GM19043 (cell line): ENCODE data around the gene FRMD8.

Source experiments
- ATAC-seq: cut with Tn5 transposase; IDR thresholded peaks from one replicate; pipeline ENCODE4 v1.9.1; 2021; ENCODE audit warnings: low read depth; ENCODE audit not compliant: unreplicated experiment

The FRMD8 gene

GRCh38 chr11:65422633-65423515, 36.4 kb downstream of the FRMD8 start, which contains the start of gene NEAT1:
NEAT1 (plus strand) TSS chr11:65422798.
- no peak for ATAC-seq

DNA sequence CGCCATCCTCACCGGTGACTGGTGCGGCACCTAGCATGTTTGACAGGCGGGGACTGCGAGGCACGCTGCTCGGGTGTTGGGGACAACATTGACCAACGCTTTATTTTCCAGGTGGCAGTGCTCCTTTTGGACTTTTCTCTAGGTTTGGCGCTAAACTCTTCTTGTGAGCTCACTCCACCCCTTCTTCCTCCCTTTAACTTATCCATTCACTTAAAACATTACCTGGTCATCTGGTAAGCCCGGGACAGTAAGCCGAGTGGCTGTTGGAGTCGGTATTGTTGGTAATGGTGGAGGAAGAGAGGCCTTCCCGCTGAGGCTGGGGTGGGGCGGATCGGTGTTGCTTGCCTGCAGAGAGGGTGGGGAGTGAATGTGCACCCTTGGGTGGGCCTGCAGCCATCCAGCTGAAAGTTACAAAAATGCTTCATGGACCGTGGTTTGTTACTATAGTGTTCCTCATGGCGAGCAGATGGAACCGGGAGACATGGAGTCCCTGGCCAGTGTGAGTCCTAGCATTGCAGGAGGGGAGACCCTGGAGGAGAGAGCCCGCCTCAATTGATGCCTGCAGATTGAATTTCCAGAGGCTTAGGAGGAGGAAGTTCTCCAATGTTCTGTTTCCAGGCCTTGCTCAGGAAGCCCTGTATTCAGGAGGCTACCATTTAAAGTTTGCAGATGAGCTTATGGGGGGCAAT, 37.2 kb downstream of the FRMD8 start:
- ATAC-seq: no peak

GRCh38 chr11:65424205-65425104, 38.0 kb downstream of the FRMD8 start:
- no peak for ATAC-seq

DNA sequence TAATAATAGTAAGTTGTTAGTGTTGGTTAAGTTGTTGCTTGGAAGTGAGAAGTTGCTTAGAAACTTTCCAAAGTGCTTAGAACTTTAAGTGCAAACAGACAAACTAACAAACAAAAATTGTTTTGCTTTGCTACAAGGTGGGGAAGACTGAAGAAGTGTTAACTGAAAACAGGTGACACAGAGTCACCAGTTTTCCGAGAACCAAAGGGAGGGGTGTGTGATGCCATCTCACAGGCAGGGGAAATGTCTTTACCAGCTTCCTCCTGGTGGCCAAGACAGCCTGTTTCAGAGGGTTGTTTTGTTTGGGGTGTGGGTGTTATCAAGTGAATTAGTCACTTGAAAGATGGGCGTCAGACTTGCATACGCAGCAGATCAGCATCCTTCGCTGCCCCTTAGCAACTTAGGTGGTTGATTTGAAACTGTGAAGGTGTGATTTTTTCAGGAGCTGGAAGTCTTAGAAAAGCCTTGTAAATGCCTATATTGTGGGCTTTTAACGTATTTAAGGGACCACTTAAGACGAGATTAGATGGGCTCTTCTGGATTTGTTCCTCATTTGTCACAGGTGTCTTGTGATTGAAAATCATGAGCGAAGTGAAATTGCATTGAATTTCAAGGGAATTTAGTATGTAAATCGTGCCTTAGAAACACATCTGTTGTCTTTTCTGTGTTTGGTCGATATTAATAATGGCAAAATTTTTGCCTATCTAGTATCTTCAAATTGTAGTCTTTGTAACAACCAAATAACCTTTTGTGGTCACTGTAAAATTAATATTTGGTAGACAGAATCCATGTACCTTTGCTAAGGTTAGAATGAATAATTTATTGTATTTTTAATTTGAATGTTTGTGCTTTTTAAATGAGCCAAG, 38.9 kb downstream of the FRMD8 start:
- ATAC-seq: no peak

GRCh38 chr11:65425971-65426838, 39.8 kb downstream of the FRMD8 start:
- no peak for ATAC-seq

- no peak for ATAC-seq
Observed at GRCh38 chr11:65426839-65427690, 40.6 kb downstream of the FRMD8 start.

DNA sequence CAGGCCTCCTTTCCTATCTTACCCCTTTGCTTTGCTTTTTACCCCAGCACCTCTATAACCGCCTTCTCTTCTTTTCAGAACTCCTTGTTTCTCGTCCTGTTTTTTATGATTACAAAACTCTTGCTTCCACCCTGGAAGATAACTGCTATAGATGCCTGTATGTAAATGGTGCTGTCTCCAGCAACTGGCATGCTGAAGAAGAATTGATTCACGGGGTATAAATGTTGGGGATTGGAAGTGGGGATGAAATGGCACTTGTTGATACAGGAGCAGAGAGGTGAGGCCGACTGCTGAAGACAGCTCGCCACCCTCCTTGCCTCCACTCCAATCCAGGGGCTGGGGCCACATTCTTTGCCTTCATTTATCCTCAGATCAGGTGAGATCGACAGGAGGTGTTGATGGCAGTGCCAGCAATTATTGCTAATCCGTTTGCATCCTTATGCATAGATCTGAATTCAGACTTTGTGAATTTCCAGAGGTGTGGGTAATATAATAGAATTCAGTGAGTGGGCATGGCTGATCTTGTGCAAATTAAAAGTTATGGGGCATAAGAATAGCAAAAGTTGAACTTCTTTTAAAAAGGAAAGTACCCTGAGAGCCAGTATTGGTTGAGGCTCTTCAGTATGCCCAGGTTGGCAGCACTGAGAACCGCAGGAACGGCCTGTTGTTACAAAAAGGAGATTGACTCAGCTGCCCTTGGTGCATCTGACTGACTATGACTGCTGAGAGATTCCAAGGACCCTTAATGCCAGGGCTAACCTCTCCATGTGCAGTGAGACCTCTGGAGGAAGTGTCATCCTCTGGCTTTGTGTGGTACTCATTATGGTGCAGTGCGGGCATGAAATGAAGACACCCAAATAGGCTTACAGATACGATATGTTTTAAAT, 41.5 kb downstream of the FRMD8 start:
- ATAC-seq: no peak

DNA sequence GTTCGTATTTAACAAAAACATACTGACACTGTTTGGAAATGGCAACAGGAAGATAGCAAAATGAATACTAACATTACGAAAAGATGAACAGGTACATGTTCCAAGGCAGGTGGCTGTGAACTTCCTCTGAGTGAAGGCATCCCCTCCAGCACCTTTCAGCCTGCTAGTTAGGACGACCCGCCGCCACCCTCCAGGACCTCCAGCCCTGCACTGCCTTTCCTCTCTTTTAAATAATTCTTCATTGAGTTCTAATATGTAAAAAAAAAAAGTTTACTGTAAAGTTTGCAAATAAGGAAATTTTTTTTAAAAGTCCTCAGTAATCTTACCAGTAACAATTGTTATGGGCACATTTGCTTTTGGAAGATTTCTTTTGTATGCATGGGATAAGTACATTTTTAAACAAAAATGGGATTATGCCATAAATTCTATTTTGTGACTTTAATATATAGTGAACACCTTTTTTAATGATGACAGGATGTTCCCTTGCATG, 42.2 kb downstream of the FRMD8 start:
- ATAC-seq: no peak

DNA sequence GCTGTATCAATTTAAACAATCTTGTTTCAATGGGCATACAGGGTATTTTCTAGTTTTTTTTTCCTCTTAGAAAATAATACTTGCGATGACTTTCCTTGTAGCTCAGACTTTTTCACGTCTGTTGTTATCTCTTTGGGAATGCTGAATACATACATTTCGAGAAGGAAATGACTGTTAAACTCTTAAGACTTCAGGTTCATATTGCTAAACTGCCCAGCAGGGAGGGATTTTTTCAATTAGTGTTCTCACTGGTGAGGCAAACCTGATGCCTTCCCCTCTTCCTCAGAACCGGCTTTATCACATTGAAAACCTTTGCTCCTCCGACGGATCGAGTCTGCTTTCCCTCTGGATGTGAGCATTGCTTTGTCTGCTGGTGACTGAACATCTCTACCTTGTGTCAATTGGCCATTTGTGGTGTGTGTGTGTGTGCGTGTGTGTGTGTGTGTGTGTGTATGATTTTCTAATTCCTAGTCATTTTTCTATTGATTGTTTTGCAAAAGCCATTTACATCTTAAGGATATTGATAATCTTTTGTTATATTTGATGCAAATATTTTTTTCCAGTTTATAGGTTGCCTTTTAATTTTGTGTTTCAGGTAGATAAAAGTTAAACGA, 42.7 kb downstream of the FRMD8 start:
- ATAC-seq: no peak

DNA sequence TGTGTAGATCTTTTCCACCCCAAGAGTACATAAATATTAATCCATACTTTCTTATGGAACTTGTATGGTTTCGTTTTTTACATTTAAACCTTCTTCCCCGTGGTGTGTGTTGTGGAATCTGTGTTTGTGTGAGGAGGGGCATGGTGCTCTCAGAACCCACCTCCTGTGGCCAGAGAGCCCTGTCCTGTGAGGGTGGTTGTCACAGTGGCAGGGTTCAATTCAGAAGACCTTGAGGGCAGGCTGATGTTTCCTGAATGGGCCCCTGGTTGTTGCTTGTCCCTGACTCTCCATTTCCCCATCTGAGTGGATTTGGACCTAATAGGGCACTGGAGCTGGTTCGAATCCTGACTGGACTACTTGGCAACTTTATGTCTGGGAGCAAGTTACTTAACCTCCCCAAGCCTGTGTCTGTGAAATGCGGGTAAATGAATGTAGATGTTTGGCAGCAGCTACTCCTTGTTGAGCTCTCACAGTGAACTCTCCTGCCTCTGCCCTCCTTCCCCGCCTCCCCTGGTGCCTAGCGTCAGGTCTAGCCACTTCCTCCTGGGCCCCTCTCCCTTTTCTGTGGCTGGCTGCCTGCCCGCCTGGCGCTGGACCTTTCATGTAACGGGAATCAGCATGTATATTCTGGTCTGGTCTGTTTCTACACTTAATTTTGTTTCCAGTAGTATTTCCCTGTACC, 43.4 kb downstream of the FRMD8 start:
- no peak for ATAC-seq

DNA sequence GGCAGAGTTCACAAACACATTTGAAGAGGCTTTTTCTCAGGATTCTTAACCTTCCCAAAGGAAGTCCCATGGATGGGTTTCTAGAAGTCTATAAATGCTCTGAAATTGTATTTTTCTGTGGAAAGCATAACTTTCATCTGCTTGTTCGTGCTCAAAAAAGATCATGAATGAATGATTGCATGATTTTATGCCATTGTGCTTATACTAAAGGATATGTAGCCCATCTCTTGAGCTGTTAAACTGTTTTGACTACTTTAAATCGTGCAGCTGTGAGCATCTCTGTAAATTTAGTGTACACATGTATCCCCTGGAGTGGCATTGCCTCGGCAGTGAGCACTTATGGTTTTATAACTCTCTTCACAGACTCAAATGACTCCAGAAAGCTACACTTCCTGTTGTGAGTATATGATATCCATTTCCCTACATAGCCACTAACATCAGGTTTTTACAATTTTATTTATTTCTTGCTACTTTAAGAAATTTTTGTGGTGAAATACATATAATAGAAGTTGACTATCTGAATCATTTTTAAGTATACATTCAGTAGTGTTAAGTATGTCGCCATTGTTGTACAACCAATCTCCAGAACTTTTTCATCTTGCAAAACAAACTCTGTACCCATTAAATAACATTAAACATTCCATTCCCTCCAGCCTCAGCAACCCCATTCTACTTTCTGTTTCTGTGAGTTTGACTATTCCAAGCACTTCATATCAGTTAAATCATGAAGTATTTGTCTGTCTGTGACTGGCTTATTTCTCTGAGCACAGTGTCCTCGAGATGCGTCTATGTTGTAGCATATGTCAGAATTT, 44.2 kb downstream of the FRMD8 start:
- no peak for ATAC-seq

- no peak for ATAC-seq
Observed at GRCh38 chr11:65431451-65432099, 45.1 kb downstream of the FRMD8 start.

- ATAC-seq: no peak
Observed at GRCh38 chr11:65432100-65432650, 45.7 kb downstream of the FRMD8 start.
